NCI-H2196 treated with DMSO at 0.1 percent for 48 hours (cell line): ENCODE results near the gene HEATR9.
A peak's percentile ranks its signal among the peaks of the same experiment; 100 is the strongest.
"Not testable (repeated sequence)": the region's sequence is repeated elsewhere in the genome, so short reads cannot be mapped to it uniquely, and the experiment has no call there.

ENCODE experiments used
- DNase-seq: peaks from one replicate; lab custom pipeline; 2025; ENCODE audit not compliant: unreplicated experiment; lab: John Stamatoyannopoulos, UW

The HEATR9 gene

GRCh38 chr17:35868737-35869136 is at the start of gene HEATR9:
HEATR9 (minus strand) TSS chr17:35868891; CDS start chr17:35868742, 149 bp downstream.
- DNase-seq, result no peak

GRCh38 chr17:35917519-35918213 is 49.0 kb upstream of the HEATR9 start:
- DNase-seq, result no peak

- no peak for DNase-seq
Measured at GRCh38 chr17:35915153-35915964, 46.7 kb upstream of the HEATR9 start.

GRCh38 chr17:35914354-35914753 is 45.7 kb upstream of the HEATR9 start:
- DNase-seq, result no peak

GRCh38 chr17:35913609-35914008 is 44.9 kb upstream of the HEATR9 start:
- no peak for DNase-seq

- DNase-seq, result no peak
Measured at GRCh38 chr17:35912942-35913341, 44.3 kb upstream of the HEATR9 start.

GRCh38 chr17:35912339-35912912 is 43.7 kb upstream of the HEATR9 start:
- DNase-seq, result no peak

GRCh38 chr17:35909408-35909807 is 40.7 kb upstream of the HEATR9 start:
- no peak for DNase-seq

- no peak for DNase-seq
Measured at GRCh38 chr17:35907691-35908090, 39.0 kb upstream of the HEATR9 start.

- no peak for DNase-seq
Measured at GRCh38 chr17:35906926-35907637, 38.4 kb upstream of the HEATR9 start.

- no peak for DNase-seq
Measured at GRCh38 chr17:35906191-35906925, 37.7 kb upstream of the HEATR9 start.

- DNase-seq, result no peak
Measured at GRCh38 chr17:35903451-35903850, 34.8 kb upstream of the HEATR9 start.

GRCh38 chr17:35901631-35902175 is 33.0 kb upstream of the HEATR9 start:
- DNase-seq, result no peak

- DNase-seq, result no peak
Measured at GRCh38 chr17:35900708-35901480, 32.2 kb upstream of the HEATR9 start.

- DNase-seq, result no peak
Measured at GRCh38 chr17:35900280-35900679, 31.6 kb upstream of the HEATR9 start.

GRCh38 chr17:35898283-35899070 is 29.8 kb upstream of the HEATR9 start:
- DNase-seq, result peak; percentile 67

- not testable (repeated sequence) for DNase-seq
Measured at GRCh38 chr17:35897772-35898171, 29.1 kb upstream of the HEATR9 start.

GRCh38 chr17:35895636-35896587 is 27.2 kb upstream of the HEATR9 start:
- DNase-seq, result no peak
